GM12878 (cell line): Measurements from ENCODE around the gene TRAK2. TPM values are rescaled to one million over a fixed set of nuclear protein-coding genes. Genes with fewer than 3 reads are reported as not detected.

Source experiments
- ATAC-seq: fragments of 200-7000 bp; cut with Tn5 transposase; 3 replicates; pipeline ENCODE4 v1.9.1; 2020; ENCODE audit warnings: mild to moderate bottlenecking, moderate library complexity
- BruUV-seq: library from RNA; stranded (reverse); fragments of 400-500 nt; replicated peaks from 2 replicates; lab custom pipeline; 2021; lab: Mats Ljungman, UMichigan
- CTCF ChIA-PET: fragments of 300-600 bp; sonication (Branson Sonifier 250); formaldehyde crosslinking; extraction: SDS; loops from one replicate; lab custom pipeline; 2021; ENCODE audit warnings: inconsistent platforms; lab: Yijun Ruan, JAX
- POLR2A ChIA-PET: fragments of 350-600 bp; formaldehyde crosslinking; extraction: SDS; loops from one replicate; lab custom pipeline; 2021; ENCODE audit warnings: inconsistent platforms; lab: Charles Lee
- RAD21 ChIA-PET: fragments of 300-600 bp; sonication (Branson Sonifier 250); formaldehyde crosslinking; loops from one replicate; lab custom pipeline; 2023; ENCODE audit warnings: antibody characterized with exemption; ENCODE audit not compliant: unreplicated experiment; lab: Charles Lee
- SMC1A ChIA-PET: fragments of 300-600 bp; sonication (Branson Sonifier 250); formaldehyde crosslinking; loops from one replicate; lab custom pipeline; 2023; ENCODE audit not compliant: unreplicated experiment, uncharacterized antibody; lab: Charles Lee
- DNase-seq: peaks from one replicate; pipeline ENCODE4 v3.0.0-alpha.2; 2011; ENCODE audit warnings: low read depth, low spot score
- FAIRE-seq: peaks from 3 replicates; lab custom pipeline; 2011; peaks lifted over from hg19 to GRCh38; lab: Jason Lieb, UNC
- H2AFZ ChIP-seq: 2 replicates; pipeline ENCODE4 v1.6.0; 2011; ENCODE audit warnings: low read depth, low read length, control low read depth; ENCODE audit not compliant: control insufficient read depth
- H3K27ac ChIP-seq: 2 replicates; pipeline ENCODE4 v1.5.1; 2011; ENCODE audit warnings: control low read depth; ENCODE audit not compliant: control insufficient read depth, insufficient read depth
- H3K27me3 ChIP-seq, 2 experiments: replicated peaks in 1 of 2; 2 replicates each; pipeline versions ENCODE4 v1.6.0 to v1.6.1; 2011; ENCODE audit warnings: low read length in 1 of 2; ENCODE audit not compliant: control insufficient read depth in 2 of 2, insufficient read depth in 2 of 2
- H3K36me3 ChIP-seq, 2 experiments: 2 replicates each; pipeline ENCODE4 v1.5.1; 2011; ENCODE audit warnings: low read length in 1 of 2; ENCODE audit not compliant: control insufficient read depth in 2 of 2, insufficient read depth in 2 of 2
- H3K4me1 ChIP-seq: 2 replicates; pipeline ENCODE4 v1.6.1; 2011; ENCODE audit warnings: mild to moderate bottlenecking, low read length, moderate library complexity, mixed read lengths; ENCODE audit not compliant: control insufficient read depth, insufficient read depth
- H3K4me2 ChIP-seq: 2 replicates; pipeline ENCODE4 v1.6.0; 2011; ENCODE audit warnings: control low read depth; ENCODE audit not compliant: control insufficient read depth, insufficient read depth
- H3K4me3 ChIP-seq: fragments of 200-600 bp; sonication (generic); 2 replicates; pipeline ENCODE4 v1.5.1; 2016
- H3K79me2 ChIP-seq: 2 replicates; pipeline ENCODE4 v1.6.0; 2011; ENCODE audit warnings: low read length; ENCODE audit not compliant: control insufficient read depth, insufficient read depth
- H3K9ac ChIP-seq: 2 replicates; pipeline ENCODE4 v1.8.0; 2011; ENCODE audit warnings: low read length, control low read depth, mixed read lengths; ENCODE audit not compliant: control insufficient read depth, insufficient read depth
- H3K9me3 ChIP-seq: replicated peaks from 3 replicates; pipeline ENCODE4 v1.5.1; 2011; ENCODE audit warnings: mild to moderate bottlenecking, low read length; ENCODE audit not compliant: control insufficient read depth, insufficient read depth
- H4K20me1 ChIP-seq: 2 replicates; pipeline ENCODE4 v1.6.0; 2011; ENCODE audit not compliant: control insufficient read depth, insufficient read depth
- ATF7 ChIP-seq: fragments of 450-650 bp; IDR thresholded peaks from 2 replicates; pipeline ENCODE4 v1.6.1; 2016; ENCODE audit warnings: low read depth, mild to moderate bottlenecking
- FOXK2 ChIP-seq: fragments of 450-650 bp; IDR thresholded peaks from 2 replicates; pipeline ENCODE4 v1.6.1; 2017; ENCODE audit warnings: mild to moderate bottlenecking, moderate library complexity
- GABPA ChIP-seq: IDR thresholded peaks from 2 replicates; pipeline ENCODE4 v1.6.1; 2014; ENCODE audit warnings: antibody characterized with exemption, low read depth, mild to moderate bottlenecking, inconsistent platforms
- HDAC2 ChIP-seq: fragments of 200-600 bp; sonication (generic); IDR thresholded peaks from 2 replicates; pipeline ENCODE4 v1.6.1; 2017
- NR2C1 ChIP-seq: fragments of 450-650 bp; IDR thresholded peaks from 2 replicates; pipeline ENCODE4 v1.6.1; 2017; ENCODE audit warnings: antibody characterized with exemption, mild to moderate bottlenecking, moderate library complexity
- NR2C2 ChIP-seq: IDR thresholded peaks from 2 replicates; pipeline ENCODE4 v1.6.1; 2011; ENCODE audit warnings: borderline replicate concordance, low read depth; ENCODE audit not compliant: control insufficient read depth, insufficient read length
- POU2F2 ChIP-seq: IDR thresholded peaks from 3 replicates; pipeline ENCODE4 v1.6.1; 2011; ENCODE audit warnings: low read depth, mild to moderate bottlenecking, low read length, borderline replicate concordance
- RELA ChIP-seq: fragments of 450-650 bp; IDR thresholded peaks from 2 replicates; pipeline ENCODE4 v1.8.0; 2014; ENCODE audit warnings: borderline replicate concordance; ENCODE audit not compliant: partially characterized antibody
- SIX5 ChIP-seq: IDR thresholded peaks from 2 replicates; pipeline ENCODE4 v1.6.1; 2011; ENCODE audit warnings: mild to moderate bottlenecking, low read depth, low read length, moderate library complexity; ENCODE audit not compliant: severe bottlenecking
- TAF1 ChIP-seq: IDR thresholded peaks from 2 replicates; pipeline ENCODE4 v1.6.1; 2011; ENCODE audit warnings: mild to moderate bottlenecking, low read depth, low read length, borderline replicate concordance
- TCF3 ChIP-seq: IDR thresholded peaks from 2 replicates; pipeline ENCODE4 v1.6.1; 2012; ENCODE audit warnings: low read depth, mild to moderate bottlenecking, low read length, borderline replicate concordance; ENCODE audit not compliant: insufficient read depth
- WGBS: methylation state at CpG from one replicate; pipeline ENCODE4 v1.1.6; 2016; ENCODE audit warnings: low lambda C conversion rate; ENCODE audit not compliant: insufficient replicate concordance, insufficient coverage; ENCODE audit errors: missing lambda C conversion rate; 5-methylcytosine and 5-hydroxymethylcytosine counted together
- in situ Hi-C: fragments of 300-500 bp; cut with MboI; formaldehyde crosslinking; loops from 9 replicates; pipeline ENCODE4 v1.14.3; 2018; ENCODE audit warnings: mixed read lengths
- intact Hi-C: fragments of 100-400 bp; cut with micrococcal nuclease; formaldehyde crosslinking; loops from one replicate; pipeline ENCODE4 v1.14.2; 2022; ENCODE audit not compliant: unreplicated experiment
- polyA plus RNA-seq, 11 experiments: library from polyadenylated mRNA; depleted of rRNA in 4 of 11; unstranded in 6 of 11; stranded (reverse) in 5 of 11; fragments of >200 nt; fragmentation: Nextera tagmentation in 4 of 11; fragmentation: Illumina TruSeq in 1 of 11; extraction: Ambion mirVana in 4 of 11; extraction: Trizol in 1 of 11; gene quantifications; 1 replicate in 1 of 11; 2 replicates in 10 of 11; pipeline versions ENCODE4 v1.2.1 to v1.2.3, GENCODE V29; 2011 to 2016; ENCODE audit warnings: inconsistent platforms in 2 of 11, missing spikeins in 2 of 11, low read depth in 1 of 11
- total RNA-seq, 4 experiments: library from RNA; depleted of rRNA in 3 of 4; stranded (reverse); fragments of >200 nt in 3 of 4; fragmentation: Illumina TruSeq in 1 of 4; extraction: Trizol in 1 of 4; gene quantifications; 2 replicates each; pipeline versions ENCODE4 v1.2.1 to v1.2.3, GENCODE V29; 2013 to 2021
- TF ChIP-seq, protein P1 (sequence below): IDR thresholded peaks from 2 replicates; pipeline ENCODE4 v1.6.1; 2012; ENCODE audit warnings: low read depth, low read length, improper control_type of control experiment
- TF ChIP-seq, protein P2 (sequence below): fragments of 150-350 bp; IDR thresholded peaks from 2 replicates; pipeline ENCODE4 v1.6.1; 2014; ENCODE audit warnings: mild to moderate bottlenecking, low read depth, low read length
- TF ChIP-seq, protein P3 (sequence below): fragments of 450-650 bp; IDR thresholded peaks from 2 replicates; pipeline ENCODE4 v1.6.1; 2017; ENCODE audit warnings: antibody characterized with exemption, mild to moderate bottlenecking, moderate library complexity

TRAK2 gene
- total and polyA plus RNA-seq, 10 of the 15 experiments (the other 5 are each of a cell fraction or from before 2014, with no cell fraction given) = 5.2 to 20.0 (median 11.8) TPM

DNA sequence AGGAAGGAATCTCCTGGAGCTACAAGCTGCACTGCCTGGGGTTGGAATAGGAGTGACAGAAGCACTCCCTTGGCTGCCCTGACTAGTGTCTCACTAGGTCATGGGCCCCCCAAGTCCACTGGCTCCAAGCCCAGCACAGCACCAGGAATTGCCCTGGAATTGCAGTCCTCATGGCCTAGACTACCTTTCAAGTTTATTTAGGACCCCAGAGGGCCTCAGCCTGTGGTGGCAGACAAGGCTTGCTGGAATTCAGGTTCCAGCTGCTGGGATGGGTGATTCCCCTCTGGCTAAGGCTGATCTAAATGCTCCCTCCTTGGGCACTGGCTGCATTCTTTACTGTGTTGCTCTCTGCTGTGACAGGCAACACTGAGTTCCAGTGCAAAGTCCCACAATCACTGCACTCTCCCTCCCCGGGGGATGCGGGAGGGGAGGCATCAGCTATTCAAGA lies 14.3 kb upstream of the TRAK2 start:
- H3K4me3 ChIP-seq = no peak overlapping the region
- ChIA-PET CTCF (no interaction called here), RAD21 (no interaction called here), POLR2A (no interaction called here), SMC1A (no interaction called here)
- H3K9me3 ChIP-seq = no peaks in the 10 kb centered on the region
- no peaks in the 10 kb centered on the region for H3K79me2 ChIP-seq
- intact Hi-C loops (no loop called here), in situ Hi-C loops (no loop called here)
- no peaks in the 10 kb centered on the region for H4K20me1 ChIP-seq
- FAIRE-seq (no peak), ATAC-seq (no peak), DNase-seq (no peak)
- no peak overlapping the region for H3K4me2 ChIP-seq
- no peaks in the 10 kb centered on the region for H3K4me1 ChIP-seq
- H3K36me3 ChIP-seq = no peaks in the 10 kb centered on the region
- WGBS = 100% methylated on average over 2 of the region's 2 CpGs
- H3K27me3 ChIP-seq = no peaks in the 10 kb centered on the region
- H3K27ac ChIP-seq = no peak overlapping the region
- TF ChIP-seq RELA (no peak), POU2F2 (no peak), HDAC2 (no peak)
- TF ChIP-seq, protein P1, sequence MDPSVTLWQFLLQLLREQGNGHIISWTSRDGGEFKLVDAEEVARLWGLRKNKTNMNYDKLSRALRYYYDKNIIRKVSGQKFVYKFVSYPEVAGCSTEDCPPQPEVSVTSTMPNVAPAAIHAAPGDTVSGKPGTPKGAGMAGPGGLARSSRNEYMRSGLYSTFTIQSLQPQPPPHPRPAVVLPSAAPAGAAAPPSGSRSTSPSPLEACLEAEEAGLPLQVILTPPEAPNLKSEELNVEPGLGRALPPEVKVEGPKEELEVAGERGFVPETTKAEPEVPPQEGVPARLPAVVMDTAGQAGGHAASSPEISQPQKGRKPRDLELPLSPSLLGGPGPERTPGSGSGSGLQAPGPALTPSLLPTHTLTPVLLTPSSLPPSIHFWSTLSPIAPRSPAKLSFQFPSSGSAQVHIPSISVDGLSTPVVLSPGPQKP = no peak
- no peak overlapping the region for H3K9ac ChIP-seq
- no TSS peak for BruUV-seq
- H2AFZ ChIP-seq = no peak overlapping the region

DNA sequence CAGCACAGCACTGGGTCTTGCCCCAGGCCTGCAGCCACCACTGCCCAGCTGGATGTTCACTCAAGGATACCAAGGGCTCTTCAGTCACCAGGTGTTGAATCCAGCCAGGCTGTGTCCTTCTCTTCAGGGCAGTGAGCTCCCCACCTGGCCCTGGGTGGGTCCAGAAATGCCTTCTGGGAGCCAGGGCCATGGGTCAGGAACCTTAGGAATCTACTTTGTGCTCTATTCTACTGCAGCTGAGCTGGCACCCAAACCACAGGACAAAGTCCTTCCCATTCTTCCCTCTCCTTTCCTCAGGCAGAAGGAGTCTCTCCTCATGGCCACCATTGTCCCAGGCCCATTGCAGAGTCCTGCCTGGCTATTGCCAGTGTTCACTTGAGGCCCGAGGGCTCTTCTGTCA lies 13.3 kb upstream of the TRAK2 start:
- Histone ChIP-seq H4K20me1 (no peaks in the 10 kb centered on the region), H3K4me2 (no peak overlapping the region), H3K27me3 (no peaks in the 10 kb centered on the region), H2AFZ (no peak overlapping the region), H3K79me2 (no peaks in the 10 kb centered on the region), H3K9me3 (no peaks in the 10 kb centered on the region), H3K9ac (no peak overlapping the region), H3K27ac (no peak overlapping the region), H3K4me3 (no peak overlapping the region), H3K36me3 (no peaks in the 10 kb centered on the region), H3K4me1 (no peaks in the 10 kb centered on the region)
- SMC1A ChIA-PET = no interaction called here
- POLR2A ChIA-PET = no interaction called here
- DNase-seq (no peak), ATAC-seq (no peak), FAIRE-seq (no peak)
- intact Hi-C loops = no loop called here
- RAD21 ChIA-PET = no interaction called here
- 79% methylated on average over 1 of the region's 1 CpG for WGBS
- CTCF ChIA-PET = no interaction called here
- in situ Hi-C loops = no loop called here
- no TSS peak for BruUV-seq
- TF ChIP-seq GABPA (no peak), NR2C2 (no peak), ATF7 (no peak), SIX5 (no peak), TAF1 (no peak), NR2C1 (no peak), TCF3 (no peak), FOXK2 (no peak)
- TF ChIP-seq, protein P2, sequence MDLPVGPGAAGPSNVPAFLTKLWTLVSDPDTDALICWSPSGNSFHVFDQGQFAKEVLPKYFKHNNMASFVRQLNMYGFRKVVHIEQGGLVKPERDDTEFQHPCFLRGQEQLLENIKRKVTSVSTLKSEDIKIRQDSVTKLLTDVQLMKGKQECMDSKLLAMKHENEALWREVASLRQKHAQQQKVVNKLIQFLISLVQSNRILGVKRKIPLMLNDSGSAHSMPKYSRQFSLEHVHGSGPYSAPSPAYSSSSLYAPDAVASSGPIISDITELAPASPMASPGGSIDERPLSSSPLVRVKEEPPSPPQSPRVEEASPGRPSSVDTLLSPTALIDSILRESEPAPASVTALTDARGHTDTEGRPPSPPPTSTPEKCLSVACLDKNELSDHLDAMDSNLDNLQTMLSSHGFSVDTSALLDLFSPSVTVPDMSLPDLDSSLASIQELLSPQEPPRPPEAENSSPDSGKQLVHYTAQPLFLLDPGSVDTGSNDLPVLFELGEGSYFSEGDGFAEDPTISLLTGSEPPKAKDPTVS = no peak
- TF ChIP-seq, protein P3, sequence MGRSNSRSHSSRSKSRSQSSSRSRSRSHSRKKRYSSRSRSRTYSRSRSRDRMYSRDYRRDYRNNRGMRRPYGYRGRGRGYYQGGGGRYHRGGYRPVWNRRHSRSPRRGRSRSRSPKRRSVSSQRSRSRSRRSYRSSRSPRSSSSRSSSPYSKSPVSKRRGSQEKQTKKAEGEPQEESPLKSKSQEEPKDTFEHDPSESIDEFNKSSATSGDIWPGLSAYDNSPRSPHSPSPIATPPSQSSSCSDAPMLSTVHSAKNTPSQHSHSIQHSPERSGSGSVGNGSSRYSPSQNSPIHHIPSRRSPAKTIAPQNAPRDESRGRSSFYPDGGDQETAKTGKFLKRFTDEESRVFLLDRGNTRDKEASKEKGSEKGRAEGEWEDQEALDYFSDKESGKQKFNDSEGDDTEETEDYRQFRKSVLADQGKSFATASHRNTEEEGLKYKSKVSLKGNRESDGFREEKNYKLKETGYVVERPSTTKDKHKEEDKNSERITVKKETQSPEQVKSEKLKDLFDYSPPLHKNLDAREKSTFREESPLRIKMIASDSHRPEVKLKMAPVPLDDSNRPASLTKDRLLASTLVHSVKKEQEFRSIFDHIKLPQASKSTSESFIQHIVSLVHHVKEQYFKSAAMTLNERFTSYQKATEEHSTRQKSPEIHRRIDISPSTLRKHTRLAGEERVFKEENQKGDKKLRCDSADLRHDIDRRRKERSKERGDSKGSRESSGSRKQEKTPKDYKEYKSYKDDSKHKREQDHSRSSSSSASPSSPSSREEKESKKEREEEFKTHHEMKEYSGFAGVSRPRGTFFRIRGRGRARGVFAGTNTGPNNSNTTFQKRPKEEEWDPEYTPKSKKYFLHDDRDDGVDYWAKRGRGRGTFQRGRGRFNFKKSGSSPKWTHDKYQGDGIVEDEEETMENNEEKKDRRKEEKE = no peak
